GM12874 (cell line): ENCODE measurements around the gene SMIM43.

Experiments used
- TF ChIP-seq, protein P1 (sequence below): IDR thresholded peaks from 2 replicates; pipeline ENCODE4 v1.5.1; 2011; ENCODE audit warnings: low read depth, mild to moderate bottlenecking, control low read depth, low read length, moderate library complexity; ENCODE audit not compliant: insufficient read depth

SMIM43 gene

DNA sequence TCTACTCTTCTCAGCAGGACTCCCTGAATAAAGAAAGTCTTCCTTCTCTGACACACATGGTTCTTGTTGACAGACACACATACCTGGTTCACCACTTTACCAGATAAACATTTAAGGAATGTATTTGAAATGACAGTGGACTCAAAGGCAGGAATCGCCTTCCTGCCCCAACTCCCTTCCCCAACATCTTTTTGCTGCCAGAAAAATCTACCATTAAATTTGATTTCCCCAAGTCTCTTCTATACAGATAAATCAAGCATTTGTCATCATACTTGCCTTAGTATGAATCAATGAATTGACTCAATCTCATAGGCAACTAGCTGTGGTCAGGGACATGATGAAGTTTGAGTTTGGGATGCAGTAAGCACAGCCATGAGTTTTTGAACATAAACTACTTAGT, 44.9 kb downstream of the SMIM43 start:
- TF ChIP-seq, protein P1, sequence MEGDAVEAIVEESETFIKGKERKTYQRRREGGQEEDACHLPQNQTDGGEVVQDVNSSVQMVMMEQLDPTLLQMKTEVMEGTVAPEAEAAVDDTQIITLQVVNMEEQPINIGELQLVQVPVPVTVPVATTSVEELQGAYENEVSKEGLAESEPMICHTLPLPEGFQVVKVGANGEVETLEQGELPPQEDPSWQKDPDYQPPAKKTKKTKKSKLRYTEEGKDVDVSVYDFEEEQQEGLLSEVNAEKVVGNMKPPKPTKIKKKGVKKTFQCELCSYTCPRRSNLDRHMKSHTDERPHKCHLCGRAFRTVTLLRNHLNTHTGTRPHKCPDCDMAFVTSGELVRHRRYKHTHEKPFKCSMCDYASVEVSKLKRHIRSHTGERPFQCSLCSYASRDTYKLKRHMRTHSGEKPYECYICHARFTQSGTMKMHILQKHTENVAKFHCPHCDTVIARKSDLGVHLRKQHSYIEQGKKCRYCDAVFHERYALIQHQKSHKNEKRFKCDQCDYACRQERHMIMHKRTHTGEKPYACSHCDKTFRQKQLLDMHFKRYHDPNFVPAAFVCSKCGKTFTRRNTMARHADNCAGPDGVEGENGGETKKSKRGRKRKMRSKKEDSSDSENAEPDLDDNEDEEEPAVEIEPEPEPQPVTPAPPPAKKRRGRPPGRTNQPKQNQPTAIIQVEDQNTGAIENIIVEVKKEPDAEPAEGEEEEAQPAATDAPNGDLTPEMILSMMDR: no peak

DNA sequence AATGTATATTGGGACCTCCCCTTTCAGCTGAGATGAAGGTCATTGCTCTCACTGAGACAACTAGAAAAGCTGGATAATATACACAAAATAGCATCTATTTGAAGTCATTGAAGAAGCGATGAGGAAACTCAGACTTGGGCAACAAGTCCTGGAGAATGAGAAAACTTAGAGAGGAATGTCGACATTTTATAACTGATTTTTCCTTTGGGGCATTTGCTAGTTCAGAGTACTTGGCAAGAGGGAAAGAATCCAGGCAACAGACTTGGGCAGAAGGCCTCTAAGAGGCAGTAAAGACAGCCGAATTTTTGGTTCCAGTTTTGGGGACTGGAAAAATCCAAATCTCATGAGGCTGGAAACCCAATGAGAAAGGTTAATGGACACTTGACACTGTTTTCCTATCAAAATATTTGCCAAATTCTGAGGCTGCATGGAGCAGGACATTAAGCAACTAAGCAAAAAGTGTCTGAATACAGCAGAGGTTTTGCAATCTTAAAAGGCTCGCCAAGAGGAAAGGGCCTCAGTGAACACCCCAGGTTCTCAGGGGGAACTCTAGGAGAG, 47.2 kb downstream of the SMIM43 start:
- TF ChIP-seq, protein P1: no peak

DNA sequence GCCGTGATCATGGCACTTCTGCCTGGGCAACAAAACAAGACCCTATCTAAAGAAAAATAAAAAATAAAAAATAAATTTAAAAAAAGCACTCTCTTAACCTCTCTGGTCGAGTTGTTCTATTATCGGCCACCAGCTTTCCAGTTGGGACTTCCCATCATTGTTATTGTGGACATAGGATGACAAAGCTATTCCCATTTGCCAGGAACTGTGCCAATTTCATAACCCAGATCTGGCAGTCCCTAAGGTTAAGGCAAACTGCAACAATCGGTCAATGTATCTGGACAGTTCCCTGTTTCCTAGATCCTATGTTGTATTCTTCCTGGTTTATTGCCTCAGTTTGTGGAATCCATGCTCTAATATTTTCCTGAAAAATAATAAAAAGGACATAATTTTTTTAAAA, 50.4 kb downstream of the SMIM43 start:
- TF ChIP-seq, protein P1: no peak

DNA sequence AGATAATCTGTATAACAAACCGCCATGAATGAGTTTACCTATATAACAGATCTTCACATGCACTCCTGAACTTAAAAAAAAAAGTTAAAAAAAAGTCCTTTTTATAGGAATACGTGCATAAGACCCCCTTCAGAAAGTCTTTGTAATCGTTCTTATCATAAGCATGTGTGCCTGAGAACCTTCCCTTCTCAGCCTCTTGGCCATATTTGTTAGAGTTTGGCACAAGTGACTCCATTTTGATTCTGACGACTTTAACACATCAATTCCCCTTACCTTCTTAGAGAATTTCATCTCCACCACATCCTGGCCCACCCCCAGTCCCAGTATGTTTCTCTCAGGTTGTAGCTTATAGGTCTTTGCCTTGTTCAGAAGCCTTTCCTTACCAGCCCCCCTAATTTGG, 52.2 kb downstream of the SMIM43 start:
- TF ChIP-seq, protein P1: no peak

DNA sequence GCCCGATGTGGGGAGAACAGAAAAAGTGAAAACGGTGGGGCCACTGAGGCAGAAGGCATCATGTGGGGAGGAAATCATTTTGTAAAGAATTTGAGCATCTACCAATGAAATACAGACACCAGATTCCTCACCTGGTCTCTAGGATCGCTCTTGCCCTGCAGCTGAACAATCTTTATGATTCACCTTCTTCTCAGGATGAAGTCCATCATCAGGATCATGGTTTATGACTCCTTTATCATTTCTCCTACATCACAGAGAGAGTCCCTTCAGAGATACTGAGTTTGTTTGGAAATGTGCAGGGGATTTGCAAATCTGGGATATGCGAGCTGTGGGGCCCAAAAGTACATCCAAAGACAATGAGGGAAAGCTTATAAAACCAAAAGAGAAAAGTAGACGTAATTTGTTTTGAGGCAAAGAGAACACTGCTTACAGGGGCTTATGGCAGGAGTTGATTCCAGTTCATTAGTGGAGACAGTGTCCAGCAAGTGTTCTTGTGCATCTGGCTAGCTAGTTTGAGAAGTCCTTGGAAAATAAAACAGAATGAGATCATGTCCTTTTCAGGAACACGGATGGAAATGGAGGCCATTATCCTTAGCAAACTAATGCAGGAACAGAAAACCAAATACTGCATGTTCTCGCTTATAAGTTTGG, 52.8 kb downstream of the SMIM43 start:
- TF ChIP-seq, protein P1: no peak

DNA sequence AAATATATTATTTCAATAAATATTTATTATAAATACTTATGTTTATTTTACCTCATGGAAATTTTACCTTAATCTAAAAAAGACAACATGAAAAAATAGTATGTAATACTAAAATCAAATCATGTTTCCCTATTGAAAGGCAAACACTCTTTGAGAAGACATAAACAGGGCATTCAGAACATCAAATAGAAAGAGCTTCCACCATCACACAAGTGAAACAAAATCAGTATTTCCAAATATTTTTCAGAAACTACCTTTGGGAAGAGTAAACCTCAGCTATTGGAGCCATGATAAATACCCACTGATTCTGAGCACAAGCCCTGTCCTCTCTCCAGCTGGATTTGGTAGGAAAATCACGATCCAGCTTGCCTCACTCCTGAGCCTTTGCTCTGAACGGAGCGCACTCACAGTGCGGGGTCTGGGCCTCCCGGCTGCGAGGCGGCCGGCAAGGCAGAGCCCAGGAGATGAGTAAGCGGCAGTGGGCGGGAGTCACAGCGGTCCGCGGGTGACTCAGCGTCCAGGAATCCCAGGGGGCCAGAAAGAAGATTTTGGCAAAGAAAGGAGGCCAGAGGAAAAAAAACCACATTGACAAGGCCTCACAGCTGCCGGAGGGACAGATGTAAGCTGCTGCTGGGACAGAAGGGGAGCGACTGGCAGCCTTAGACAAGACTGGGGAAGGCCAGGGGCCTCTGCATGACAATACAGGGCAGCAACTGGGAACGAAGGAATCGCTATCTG, 53.5 kb downstream of the SMIM43 start:
- TF ChIP-seq, protein P1: no peak

DNA sequence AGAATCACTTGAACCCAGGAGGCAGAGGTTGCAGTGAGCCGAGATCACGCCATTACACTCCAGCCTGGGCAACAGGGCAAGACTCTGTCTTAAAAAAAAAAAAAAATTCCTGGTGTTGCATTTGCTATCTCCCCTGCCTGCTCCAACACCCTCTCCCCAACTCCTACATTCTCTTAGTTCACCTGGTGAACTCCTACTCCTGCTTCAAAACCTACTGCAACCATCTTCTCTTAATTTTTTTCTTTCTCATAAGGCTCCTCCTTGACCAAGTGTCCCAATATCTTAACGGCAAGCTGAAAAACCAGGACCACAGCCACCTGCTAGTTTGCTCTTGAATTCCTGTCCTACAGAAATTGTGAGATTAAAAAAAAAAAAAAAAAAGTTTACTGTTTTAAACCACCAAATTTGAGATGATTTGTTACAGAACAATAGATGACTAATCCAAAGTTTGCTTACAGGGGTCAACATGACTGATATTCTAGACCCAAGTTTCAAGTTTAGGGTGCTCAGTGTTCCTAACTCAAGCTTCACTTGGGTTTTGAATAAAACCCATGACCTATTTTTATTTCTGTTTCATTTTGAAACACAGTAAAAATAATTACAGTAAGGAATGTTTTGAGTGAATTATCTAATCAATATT, 55.1 kb downstream of the SMIM43 start:
- TF ChIP-seq, protein P1: no peak
